Right hindlimb (tissue), 1 donor: ENCODE results near the gene CASZ1.

Experiments
- DNase-seq: peaks from one replicate; pipeline ENCODE4 v3.0.0-alpha.2; 2018

Gene CASZ1

GRCh38 chr1:10744654-10745238, 51.7 kb downstream of the CASZ1 start:
- no peak for DNase-seq

GRCh38 chr1:10744029-10744428, 52.4 kb downstream of the CASZ1 start:
- no peak for DNase-seq

- no peak for DNase-seq
These were observed 54.8 kb downstream of the CASZ1 start for GRCh38 chr1:10741696-10742095.

DNA sequence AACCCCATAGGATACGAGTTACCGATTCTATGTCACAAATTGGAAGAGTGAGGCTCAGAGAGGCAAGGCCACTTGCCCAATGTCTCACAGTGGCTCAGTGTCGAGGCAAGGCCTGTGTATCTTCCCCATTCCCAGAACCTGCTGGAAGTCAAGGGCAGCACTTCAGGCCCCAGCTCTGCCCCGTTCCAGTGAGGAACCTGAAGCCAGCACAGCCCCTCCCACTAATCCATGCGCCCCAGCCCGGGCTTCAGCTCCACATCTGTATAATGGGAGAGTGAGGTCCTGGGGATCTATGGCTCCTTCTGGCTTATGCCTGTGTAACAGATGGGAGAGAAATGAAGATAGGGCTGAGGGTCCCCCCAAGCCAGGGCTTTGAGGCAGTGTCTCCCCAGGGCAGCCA, 56.3 kb downstream of the CASZ1 start:
- no peak for DNase-seq

DNA sequence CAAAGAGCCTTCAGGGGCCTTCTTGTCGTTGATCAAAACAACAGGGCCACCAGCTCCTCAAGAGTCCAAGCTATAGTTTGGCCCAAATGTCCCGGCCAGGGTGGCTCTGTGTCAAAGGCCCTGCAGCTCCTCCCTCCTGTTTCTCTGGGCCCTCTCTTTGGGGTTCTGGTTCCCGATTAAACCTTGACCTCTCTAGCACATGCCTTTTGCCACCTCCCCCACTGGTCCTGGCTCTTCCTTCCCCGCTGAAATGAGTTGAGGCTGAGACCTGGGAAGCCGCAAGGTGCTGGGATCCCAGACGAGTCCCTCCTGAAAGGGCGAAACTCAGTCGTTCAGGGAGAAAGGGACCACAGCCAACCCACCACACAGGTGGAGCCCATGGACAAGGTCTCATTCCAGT, 56.9 kb downstream of the CASZ1 start:
- DNase-seq = no peak

GRCh38 chr1:10738061-10739058, 58.1 kb downstream of the CASZ1 start:
- no peak for DNase-seq

DNA sequence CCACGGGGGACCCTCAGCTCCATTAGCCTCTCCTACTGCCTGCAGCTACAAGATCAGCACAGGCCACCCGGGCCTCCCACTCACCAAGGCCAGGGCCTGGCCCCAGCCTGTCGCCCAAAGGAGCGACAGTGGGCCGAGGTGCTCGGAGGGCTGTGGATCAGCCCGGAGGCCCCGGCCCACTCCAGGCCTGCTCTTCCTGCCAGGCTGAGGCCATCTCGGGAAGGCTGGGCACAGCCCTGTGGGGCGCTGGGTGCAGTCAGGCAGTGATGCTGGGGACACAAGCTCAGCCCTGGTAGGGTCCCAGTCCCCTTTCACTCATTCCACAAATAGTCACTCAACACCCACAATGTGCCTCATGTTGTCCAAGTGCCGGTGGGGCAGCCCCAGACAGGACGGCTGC, 58.8 kb downstream of the CASZ1 start:
- no peak for DNase-seq

GRCh38 chr1:10736634-10737586, 59.5 kb downstream of the CASZ1 start:
- no peak for DNase-seq

- no peak for DNase-seq
These were observed 60.7 kb downstream of the CASZ1 start for GRCh38 chr1:10735563-10736305.

DNA sequence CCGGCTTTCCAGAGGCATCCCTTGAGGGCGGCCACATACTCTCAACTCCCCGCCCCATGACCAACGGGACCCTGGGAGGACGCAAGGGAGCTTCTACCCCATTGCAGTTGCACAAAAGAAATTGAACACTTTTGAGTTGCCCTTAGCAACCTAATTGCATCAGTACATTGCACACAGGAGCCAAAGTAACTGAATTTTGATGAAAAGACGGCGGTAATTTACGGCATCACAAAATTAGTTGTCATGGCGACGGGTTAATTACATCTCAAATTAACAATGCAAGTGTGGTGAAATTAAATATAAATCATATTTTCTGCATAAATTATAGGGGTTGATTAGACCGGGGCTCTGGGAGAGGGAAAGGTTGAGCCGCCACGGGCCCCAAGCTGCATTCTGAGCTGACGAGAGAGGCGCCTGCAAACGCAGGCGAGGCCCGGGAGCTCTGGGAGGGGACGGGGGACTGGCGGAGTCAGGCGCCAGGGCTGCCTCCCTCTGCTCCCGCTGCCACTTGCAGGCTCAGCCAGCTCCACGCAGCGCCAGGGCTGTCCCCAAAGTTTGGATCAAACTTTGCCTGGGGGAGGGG, 61.4 kb downstream of the CASZ1 start:
- DNase-seq = no peak

DNA sequence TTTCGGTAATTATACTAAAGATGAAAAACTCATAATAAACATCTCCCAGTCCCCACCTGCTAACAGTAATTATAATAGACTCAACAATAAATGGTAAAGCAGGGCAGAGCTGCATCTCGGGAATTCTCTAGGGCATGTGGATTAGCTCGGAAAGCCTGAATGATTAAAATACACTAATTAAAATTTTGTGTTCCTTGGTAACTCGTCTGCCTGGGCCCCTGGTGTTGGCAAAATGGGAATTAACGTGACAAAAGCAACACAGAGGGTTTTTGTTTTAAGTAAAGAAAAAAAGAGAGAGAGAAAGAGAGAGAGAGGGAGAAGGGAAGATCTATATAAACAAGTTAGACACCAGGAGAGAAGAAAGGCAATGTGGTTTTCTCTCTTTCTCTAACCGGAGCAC, 62.1 kb downstream of the CASZ1 start:
- no peak for DNase-seq

DNA sequence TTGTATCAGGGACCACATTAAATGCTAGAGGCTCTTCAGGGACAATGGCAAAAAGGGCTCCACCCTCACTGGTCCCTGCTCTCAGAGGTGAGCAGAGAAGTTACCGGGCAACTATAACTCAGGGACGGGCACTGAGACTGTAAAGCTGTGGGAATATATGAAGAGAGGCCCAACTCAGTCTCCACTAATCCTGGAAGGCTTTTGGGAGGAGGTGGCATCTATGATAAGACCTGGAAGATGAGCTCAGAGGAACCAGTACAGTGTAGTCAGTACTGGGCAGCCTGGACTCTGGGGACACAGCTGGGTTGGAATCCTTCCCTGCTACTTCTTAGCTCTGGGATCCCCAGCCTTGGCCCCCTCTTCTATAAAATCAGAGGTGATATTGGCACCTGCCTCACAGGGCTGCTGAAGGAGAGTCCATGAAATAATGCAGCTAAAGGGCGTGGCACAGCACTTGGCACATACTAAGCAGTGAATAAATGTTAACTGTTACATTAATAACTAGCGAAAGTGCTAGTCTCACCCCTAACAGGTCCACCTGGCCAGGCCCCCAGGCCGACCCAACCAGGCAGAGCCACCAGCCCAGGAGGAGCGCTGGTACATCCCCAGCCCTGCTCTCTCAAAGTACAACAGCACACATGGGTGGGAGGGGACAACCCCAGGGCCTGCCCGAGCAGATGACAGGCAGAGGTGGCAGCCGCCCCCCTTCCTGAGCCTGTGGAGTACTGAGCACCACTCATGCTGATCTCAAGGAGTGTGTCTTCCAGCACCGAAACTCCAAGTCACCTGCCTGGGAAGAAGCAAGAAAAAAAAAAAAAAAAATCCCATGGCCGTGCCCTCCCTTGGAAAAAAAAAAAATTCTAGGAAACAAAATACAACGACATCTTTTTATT, 62.7 kb downstream of the CASZ1 start:
- no peak for DNase-seq

GRCh38 chr1:10730985-10731384, 65.5 kb downstream of the CASZ1 start:
- DNase-seq = no peak

DNA sequence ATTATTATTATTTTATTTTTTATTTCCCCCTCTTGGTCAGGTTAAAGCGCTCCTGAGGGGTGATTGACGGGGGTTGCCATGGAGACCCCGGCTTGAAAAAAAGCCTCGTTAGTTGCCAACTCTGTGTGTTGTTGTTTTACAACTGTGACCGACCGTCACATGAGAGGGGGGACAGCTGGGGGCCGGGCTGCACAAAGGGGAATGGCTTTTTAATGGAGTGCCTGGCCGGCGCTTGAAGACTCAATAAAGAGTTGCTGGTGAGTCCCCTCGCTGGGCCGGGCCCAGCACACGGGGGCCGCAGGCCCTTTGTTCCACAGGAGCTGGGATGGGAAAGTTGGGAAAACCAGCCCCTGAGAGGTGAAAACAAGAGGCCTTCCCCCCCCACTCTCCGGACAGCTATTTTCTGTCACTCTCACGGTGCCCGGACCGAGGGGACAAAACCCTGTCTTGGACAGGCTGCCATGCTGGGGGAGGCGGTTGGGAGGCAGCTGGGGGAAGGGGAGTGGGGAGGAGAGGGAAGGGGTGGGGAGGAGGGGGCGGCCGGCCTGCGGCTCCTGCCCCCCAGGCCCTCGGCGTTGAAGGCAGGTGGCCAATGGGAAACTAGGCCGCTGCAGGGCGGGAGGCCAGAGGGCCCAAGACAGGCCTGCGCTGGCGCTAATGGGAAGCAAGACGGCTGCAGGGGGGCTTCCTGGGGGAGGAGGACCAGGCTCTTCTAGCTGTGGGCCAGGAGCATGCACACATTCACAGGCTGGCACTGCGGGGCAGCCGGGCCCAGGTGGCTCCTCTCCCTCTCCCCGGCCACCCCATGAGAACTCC, 67.6 kb downstream of the CASZ1 start:
- DNase-seq = no peak

GRCh38 chr1:10727751-10728232, 68.7 kb downstream of the CASZ1 start:
- no peak for DNase-seq

- no peak for DNase-seq
These were observed 70.1 kb downstream of the CASZ1 start for GRCh38 chr1:10726355-10726754.

GRCh38 chr1:10724948-10725847, 71.2 kb downstream of the CASZ1 start:
- DNase-seq = peak; percentile 75

- DNase-seq = no peak
These were observed 71.9 kb downstream of the CASZ1 start for GRCh38 chr1:10724511-10724910.

DNA sequence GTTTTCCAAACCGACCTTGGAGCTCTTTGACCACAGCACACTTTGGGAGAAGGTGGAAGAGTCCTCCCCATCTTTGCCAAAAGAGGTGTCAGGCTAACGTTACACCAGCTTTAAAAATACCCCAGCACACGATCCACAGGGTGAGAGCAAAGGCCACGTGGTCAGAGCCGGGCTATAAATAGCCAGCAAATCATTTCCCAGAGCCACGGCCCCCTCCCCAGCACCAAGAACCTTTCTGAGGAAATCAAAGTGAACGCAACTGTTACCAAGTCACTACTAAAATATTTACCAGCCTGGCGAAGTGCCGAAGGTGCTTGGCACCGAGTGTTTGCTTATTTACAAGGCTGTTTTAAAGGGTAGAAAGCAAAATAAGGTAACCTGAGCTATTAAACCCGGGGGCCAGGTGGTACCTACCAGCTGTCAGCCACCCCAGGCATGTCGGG, 72.4 kb downstream of the CASZ1 start:
- no peak for DNase-seq
